RWPE2 (cell line): Measurements from ENCODE around the gene FBXW8.

ENCODE experiments used
- ATAC-seq: fragments of 200-7000 bp; cut with Tn5 transposase; 3 replicates; pipeline ENCODE4 v1.9.1; 2021; ENCODE audit warnings: low read depth
- DNase-seq: peaks from one replicate; pipeline ENCODE4 v3.0.0-alpha.2; 2020; ENCODE audit warnings: low spot score
- H3K27ac ChIP-seq: fragments of 450-650 bp; 2 replicates; pipeline ENCODE4 v1.5.1; 2017; ENCODE audit warnings: mild to moderate bottlenecking; ENCODE audit not compliant: poor library complexity, severe bottlenecking
- H3K27me3 ChIP-seq: fragments of 250-450 bp; sonication (Bioruptor Pico); 2 replicates; pipeline ENCODE4 v1.5.1; 2021; ENCODE audit warnings: mild to moderate bottlenecking, moderate library complexity; ENCODE audit not compliant: insufficient read depth, poor library complexity, severe bottlenecking
- H3K36me3 ChIP-seq: fragments of 250-450 bp; sonication (Bioruptor Pico); 2 replicates; pipeline ENCODE4 v1.5.1; 2020; ENCODE audit warnings: low read depth, mild to moderate bottlenecking, moderate library complexity
- H3K4me1 ChIP-seq: fragments of 250-450 bp; sonication (Bioruptor Pico); 2 replicates; pipeline ENCODE4 v1.5.1; 2021; ENCODE audit warnings: mild to moderate bottlenecking, moderate library complexity; ENCODE audit not compliant: insufficient read depth, poor library complexity, severe bottlenecking
- H3K4me3 ChIP-seq: fragments of 250-450 bp; sonication (Bioruptor Pico); 2 replicates; pipeline ENCODE4 v1.5.1; 2021; ENCODE audit warnings: mild to moderate bottlenecking, moderate library complexity; ENCODE audit not compliant: severe bottlenecking
- H3K9me3 ChIP-seq: fragments of 250-450 bp; sonication (Bioruptor Pico); 2 replicates; pipeline ENCODE4 v1.5.1; 2021; ENCODE audit warnings: mild to moderate bottlenecking, moderate library complexity; ENCODE audit not compliant: severe bottlenecking
- CTCF ChIP-seq: fragments of 450-650 bp; IDR thresholded peaks from one replicate; pipeline ENCODE4 v1.5.1; 2017; ENCODE audit warnings: mild to moderate bottlenecking, moderate library complexity; ENCODE audit not compliant: poor library complexity, severe bottlenecking

FBXW8 gene

GRCh38 chr12:116880817-116881324 is 29.9 kb upstream of the FBXW8 start:
- peaks cover 5% of the 10 kb centered on the region for H3K4me1 ChIP-seq
- ATAC-seq = peak; percentile 56
- no peak overlapping the region for H3K27ac ChIP-seq
- H3K36me3 ChIP-seq = no peaks in the 10 kb centered on the region
- H3K4me3 ChIP-seq = peak overlapping the region; percentile 40
- no peak for DNase-seq
- H3K9me3 ChIP-seq = no peaks in the 10 kb centered on the region
- TF ChIP-seq CTCF = peak; percentile 32
- peaks cover 44% of the 10 kb centered on the region for H3K27me3 ChIP-seq

GRCh38 chr12:116881325-116881876 is 29.3 kb upstream of the FBXW8 start, which contains the start of gene HRK:
HRK (minus strand) TSS chr12:116881441; CDS start chr12:116881307, 134 bp downstream.
- H3K27ac ChIP-seq = no peak within 1 kb of the TSS
- H3K36me3 ChIP-seq = no peaks in the 10 kb centered on the region
- H3K9me3 ChIP-seq = no peaks in the 10 kb centered on the region
- no peak for ATAC-seq
- TF ChIP-seq CTCF = no peak
- H3K4me1 ChIP-seq = peaks cover 5% of the 10 kb centered on the region
- H3K4me3 ChIP-seq = peak within 1 kb of the TSS; percentile 40
- H3K27me3 ChIP-seq = peaks cover 44% of the 10 kb centered on the region
- DNase-seq = no peak

- peaks cover 44% of the 10 kb centered on the region for H3K27me3 ChIP-seq
- no peak for TF ChIP-seq CTCF
These were observed 28.8 kb upstream of the FBXW8 start for GRCh38 chr12:116881877-116882507.

GRCh38 chr12:116882742-116883141 is 28.0 kb upstream of the FBXW8 start:
- peak; percentile 32 for TF ChIP-seq CTCF
- H3K36me3 ChIP-seq = no peaks in the 10 kb centered on the region
- H3K27me3 ChIP-seq = peaks cover 44% of the 10 kb centered on the region
- ATAC-seq (no peak), DNase-seq (no peak)
- no peaks in the 10 kb centered on the region for H3K9me3 ChIP-seq
- H3K27ac ChIP-seq = no peak overlapping the region
- peaks cover 5% of the 10 kb centered on the region for H3K4me1 ChIP-seq
- H3K4me3 ChIP-seq = no peak overlapping the region

More at GRCh38 chr12:116881877-116882507, 28.8 kb upstream of the FBXW8 start:
- no peak overlapping the region for H3K27ac ChIP-seq
- no peaks in the 10 kb centered on the region for H3K36me3 ChIP-seq
- ATAC-seq (no peak), DNase-seq (no peak)
- H3K4me3 ChIP-seq = peak overlapping the region; percentile 40
- H3K9me3 ChIP-seq = no peaks in the 10 kb centered on the region
- peaks cover 5% of the 10 kb centered on the region for H3K4me1 ChIP-seq

DNA sequence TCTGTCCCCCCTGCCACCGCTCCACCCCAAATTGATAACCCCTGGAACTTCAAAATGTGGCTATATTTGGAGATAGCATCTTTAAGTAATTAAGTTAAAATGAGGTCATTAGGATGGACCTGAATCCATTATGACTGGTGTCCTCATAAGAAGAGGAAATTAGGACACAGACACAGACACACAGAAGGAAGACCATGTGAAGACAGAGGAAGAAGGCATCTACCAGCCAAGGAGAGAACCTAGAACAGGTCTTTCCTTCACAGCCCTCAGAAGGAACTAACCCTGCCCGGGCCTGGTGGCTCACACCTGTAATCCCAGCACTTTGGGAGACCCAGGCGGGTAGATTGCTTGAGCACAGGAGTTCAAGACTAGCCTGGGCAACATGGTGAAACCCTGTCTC is 25.9 kb upstream of the FBXW8 start:
- ATAC-seq = no peak
- Histone ChIP-seq H3K4me1 (no peaks in the 10 kb centered on the region), H3K4me3 (no peak overlapping the region), H3K9me3 (no peaks in the 10 kb centered on the region), H3K36me3 (no peaks in the 10 kb centered on the region), H3K27me3 (peaks cover 28% of the 10 kb centered on the region), H3K27ac (no peak overlapping the region)
- no peak for DNase-seq
- no peak for TF ChIP-seq CTCF
